ENCODE results near the gene ADGRD1.

- TF ChIP-seq TSHZ2 (CRISPR knock-in tag; IDR thresholded peaks at IDR 0.05) (no peak), ESRRG (CRISPR knock-in tag; IDR thresholded peaks at IDR 0.05) (no peak), POU6F1 (CRISPR knock-in tag; IDR thresholded peaks at IDR 0.05; ENCODE audit: borderline replicate concordance, low read depth) (no peak), GLIS3 (CRISPR knock-in tag; IDR thresholded peaks at IDR 0.05) (no peak), CREB5 (CRISPR knock-in tag; IDR thresholded peaks at IDR 0.05; ENCODE audit: low read depth) (no peak)
Measured at GRCh38 chr12:131043401-131043871, 89.7 kb downstream of the ADGRD1 start.
